ENCODE data around the gene CLPTM1.

GRCh38 chr19:44954649-44955504 lies at the start of gene CLPTM1:
- TF ChIP-seq CTCF (IDR thresholded peaks at IDR 0.05) (peak in 3 of 6 experiments; percentile 27 to 33 (median 30)), POLR2A (IDR thresholded peaks at IDR 0.05) (peak; percentile 16 to 69)

Measured in adrenal gland (tissue), 5 donors.